KMS-11 (cell line): ENCODE measurements around the gene MOB3B.
A peak's percentile ranks its signal among the peaks of the same experiment; 100 is the strongest.

Experiments used
- H2AFZ ChIP-seq: fragments of 200-600 bp; sonication (generic); 2 replicates; pipeline ENCODE4 v1.6.1; 2016; ENCODE audit warnings: antibody characterized with exemption, mixed run types, low read depth
- H3K27ac ChIP-seq: fragments of 200-600 bp; sonication (generic); 2 replicates; pipeline ENCODE4 v1.6.1; 2016; ENCODE audit warnings: mild to moderate bottlenecking, mixed run types
- H3K27me3 ChIP-seq: fragments of 200-600 bp; sonication (generic); 2 replicates; pipeline ENCODE4 v1.6.1; 2017; ENCODE audit warnings: mild to moderate bottlenecking, low read depth, mixed run types, moderate library complexity; ENCODE audit not compliant: insufficient read depth
- H3K36me3 ChIP-seq: fragments of 200-600 bp; sonication (generic); 2 replicates; pipeline ENCODE4 v1.6.1; 2017; ENCODE audit warnings: mild to moderate bottlenecking, mixed run types; ENCODE audit not compliant: insufficient read depth
- H3K4me1 ChIP-seq: fragments of 200-600 bp; sonication (generic); 2 replicates; pipeline ENCODE4 v1.6.1; 2016; ENCODE audit warnings: mild to moderate bottlenecking, low read depth, mixed run types; ENCODE audit not compliant: poor library complexity, severe bottlenecking
- H3K4me2 ChIP-seq: fragments of 200-600 bp; sonication (generic); 2 replicates; pipeline ENCODE4 v1.7.0; 2016; ENCODE audit warnings: mild to moderate bottlenecking, mixed run types
- H3K4me3 ChIP-seq: fragments of 200-600 bp; sonication (generic); IDR thresholded peaks from 2 replicates; pipeline ENCODE4 v1.6.1; 2017; ENCODE audit warnings: low read depth, low read length, mixed read lengths; ENCODE audit not compliant: insufficient read depth
- H3K79me2 ChIP-seq: fragments of 200-600 bp; sonication (generic); 2 replicates; pipeline ENCODE4 v1.6.1; 2016; ENCODE audit warnings: low read depth, mixed run types; ENCODE audit not compliant: insufficient read depth
- H3K9ac ChIP-seq: fragments of 200-600 bp; sonication (generic); 2 replicates; pipeline ENCODE4 v1.6.1; 2016; ENCODE audit warnings: mild to moderate bottlenecking, mixed run types
- H4K20me1 ChIP-seq: fragments of 200-600 bp; sonication (generic); 2 replicates; pipeline ENCODE4 v1.6.1; 2016; ENCODE audit warnings: mild to moderate bottlenecking, mixed run types; ENCODE audit not compliant: insufficient read depth
- TF ChIP-seq, protein P1 (sequence below): fragments of 200-600 bp; sonication (generic); conservative IDR thresholded peaks from 2 replicates; pipeline ENCODE4 v1.6.1; 2017; ENCODE audit warnings: low read depth, mild to moderate bottlenecking, antibody characterized with exemption, low read length, moderate library complexity, mixed read lengths

The MOB3B gene

DNA sequence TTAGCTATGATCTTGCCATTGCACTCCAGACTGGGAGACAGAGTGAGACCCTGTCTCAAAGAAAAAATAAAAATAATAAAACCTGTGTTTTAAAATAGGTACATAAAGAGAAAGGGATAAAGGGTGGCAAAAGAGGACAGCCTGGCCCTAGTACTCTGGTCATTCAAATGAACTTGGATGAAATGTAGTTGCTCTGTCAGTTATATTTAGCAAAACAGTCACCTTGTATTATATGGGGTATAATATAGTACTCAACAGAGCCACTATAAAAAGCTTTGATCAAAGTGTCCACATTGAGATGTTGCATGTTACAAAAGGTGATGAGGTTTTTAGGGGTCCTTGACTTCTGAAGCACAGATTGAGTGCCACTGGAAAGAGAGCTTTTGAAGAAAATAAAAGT lies 171.6 kb downstream of the MOB3B start:
- no peaks in the 10 kb centered on the region for H3K79me2 ChIP-seq
- peaks cover 4% of the 10 kb centered on the region; the same call in 1 of the 2 replicates for H3K27me3 ChIP-seq
- no peaks in the 10 kb centered on the region for H3K36me3 ChIP-seq
- no peak overlapping the region for H3K27ac ChIP-seq
- no peak overlapping the region for H3K4me3 ChIP-seq
- H3K4me1 ChIP-seq, result peaks cover 15% of the 10 kb centered on the region
- no peak overlapping the region for H3K4me2 ChIP-seq
- TF ChIP-seq, protein P1, sequence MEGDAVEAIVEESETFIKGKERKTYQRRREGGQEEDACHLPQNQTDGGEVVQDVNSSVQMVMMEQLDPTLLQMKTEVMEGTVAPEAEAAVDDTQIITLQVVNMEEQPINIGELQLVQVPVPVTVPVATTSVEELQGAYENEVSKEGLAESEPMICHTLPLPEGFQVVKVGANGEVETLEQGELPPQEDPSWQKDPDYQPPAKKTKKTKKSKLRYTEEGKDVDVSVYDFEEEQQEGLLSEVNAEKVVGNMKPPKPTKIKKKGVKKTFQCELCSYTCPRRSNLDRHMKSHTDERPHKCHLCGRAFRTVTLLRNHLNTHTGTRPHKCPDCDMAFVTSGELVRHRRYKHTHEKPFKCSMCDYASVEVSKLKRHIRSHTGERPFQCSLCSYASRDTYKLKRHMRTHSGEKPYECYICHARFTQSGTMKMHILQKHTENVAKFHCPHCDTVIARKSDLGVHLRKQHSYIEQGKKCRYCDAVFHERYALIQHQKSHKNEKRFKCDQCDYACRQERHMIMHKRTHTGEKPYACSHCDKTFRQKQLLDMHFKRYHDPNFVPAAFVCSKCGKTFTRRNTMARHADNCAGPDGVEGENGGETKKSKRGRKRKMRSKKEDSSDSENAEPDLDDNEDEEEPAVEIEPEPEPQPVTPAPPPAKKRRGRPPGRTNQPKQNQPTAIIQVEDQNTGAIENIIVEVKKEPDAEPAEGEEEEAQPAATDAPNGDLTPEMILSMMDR, result no peak
- H3K9ac ChIP-seq, result no peak overlapping the region
- no peaks in the 10 kb centered on the region for H4K20me1 ChIP-seq
- H2AFZ ChIP-seq, result no peak overlapping the region

DNA sequence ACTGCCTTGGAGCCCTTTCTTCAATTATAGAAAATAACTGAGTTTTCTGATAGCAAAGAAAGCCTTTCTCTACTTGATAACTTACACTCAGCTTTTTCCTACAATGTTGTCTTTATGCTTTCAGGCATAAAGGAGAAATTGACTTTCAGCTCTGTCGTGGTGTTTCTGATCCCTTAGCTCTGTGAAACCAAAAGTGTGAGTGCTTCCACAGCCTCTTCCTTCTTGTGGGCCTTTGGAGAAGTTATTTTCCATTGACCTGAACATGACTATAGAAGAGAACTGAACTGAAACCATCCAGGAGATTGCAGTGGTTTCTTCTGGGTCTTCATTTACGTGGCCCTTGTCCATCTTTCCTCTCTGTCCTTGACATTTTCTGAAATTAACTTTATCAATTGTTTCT lies 173.2 kb downstream of the MOB3B start:
- H3K27ac ChIP-seq, result no peak overlapping the region
- H3K27me3 ChIP-seq, result peaks cover 9% of the 10 kb centered on the region; the same call in 1 of the 2 replicates
- TF ChIP-seq, protein P1, result no peak
- no peak overlapping the region for H2AFZ ChIP-seq
- H3K4me2 ChIP-seq, result no peak overlapping the region
- H3K9ac ChIP-seq, result no peak overlapping the region
- H3K4me1 ChIP-seq, result peaks cover 28% of the 10 kb centered on the region
- no peaks in the 10 kb centered on the region for H3K79me2 ChIP-seq
- H3K4me3 ChIP-seq, result no peak overlapping the region
- no peaks in the 10 kb centered on the region for H3K36me3 ChIP-seq
- H4K20me1 ChIP-seq, result no peaks in the 10 kb centered on the region

DNA sequence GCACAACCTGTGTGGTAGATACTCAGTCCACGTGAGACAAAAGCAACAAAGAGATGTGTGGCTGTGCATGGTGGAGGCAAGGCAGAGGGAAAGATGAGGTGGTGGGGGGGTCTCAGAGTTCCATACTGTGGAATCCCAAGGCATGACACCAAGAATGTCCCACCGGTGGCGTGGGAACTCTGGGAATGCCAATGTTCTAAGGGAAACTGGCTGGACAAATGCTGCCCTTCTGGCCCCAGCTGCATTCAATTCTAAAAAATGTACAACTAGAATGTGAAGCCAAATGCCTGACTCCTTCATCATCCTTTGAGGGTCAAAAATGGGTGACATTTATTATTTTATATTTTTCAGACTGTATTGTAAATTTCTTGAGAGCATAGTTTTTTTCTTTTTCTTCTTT lies 174.4 kb downstream of the MOB3B start:
- H3K4me1 ChIP-seq, result peaks cover 28% of the 10 kb centered on the region
- TF ChIP-seq, protein P1, result no peak
- H3K79me2 ChIP-seq, result no peaks in the 10 kb centered on the region
- no peak overlapping the region for H3K27ac ChIP-seq
- no peaks in the 10 kb centered on the region for H4K20me1 ChIP-seq
- H3K4me2 ChIP-seq, result no peak overlapping the region
- no peaks in the 10 kb centered on the region for H3K36me3 ChIP-seq
- no peak overlapping the region for H2AFZ ChIP-seq
- H3K27me3 ChIP-seq, result peaks cover 11% of the 10 kb centered on the region; the same call in 1 of the 2 replicates
- H3K4me3 ChIP-seq, result no peak overlapping the region
- no peak overlapping the region for H3K9ac ChIP-seq

DNA sequence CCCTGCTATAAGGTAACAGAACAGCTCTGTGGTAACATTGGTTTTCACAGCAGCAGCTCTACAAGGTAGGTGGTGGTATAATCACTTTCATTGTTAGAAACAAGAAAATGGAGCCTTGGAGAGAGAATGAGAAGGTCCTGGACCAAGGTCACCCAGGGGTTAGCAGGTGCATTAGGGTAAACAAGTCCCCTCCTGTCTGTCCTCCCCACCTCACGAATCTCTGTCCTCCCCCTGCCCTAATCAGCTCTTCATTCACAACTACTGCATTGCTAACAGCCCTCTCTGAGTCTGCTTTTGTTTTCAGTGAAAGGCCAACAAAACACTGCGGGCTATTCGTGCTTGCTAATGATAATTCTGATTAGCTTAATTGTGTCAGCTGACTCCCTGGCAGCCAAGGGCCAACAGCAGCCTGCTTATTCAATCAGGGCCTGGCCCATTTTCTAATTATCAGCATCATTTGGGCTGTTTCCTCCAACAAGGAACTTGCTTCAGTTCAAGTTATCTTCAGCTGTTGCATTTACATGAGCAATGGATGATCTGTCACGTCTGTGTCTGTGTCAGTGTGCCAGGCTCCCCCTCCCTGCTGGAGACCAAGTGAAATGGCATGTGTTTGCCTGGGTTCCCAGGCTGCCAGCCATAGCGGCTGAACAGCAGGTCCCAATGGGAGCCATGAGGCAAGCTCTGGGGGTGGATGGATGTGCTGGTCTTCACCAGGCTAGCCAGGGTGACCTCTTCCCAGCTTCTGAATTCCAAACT lies 176.0 kb downstream of the MOB3B start:
- H3K9ac ChIP-seq, result no peak overlapping the region
- peaks cover 28% of the 10 kb centered on the region for H3K4me1 ChIP-seq
- H3K27me3 ChIP-seq, result peaks cover 11% of the 10 kb centered on the region; the same call in 1 of the 2 replicates
- H3K27ac ChIP-seq, result no peak overlapping the region
- H3K4me2 ChIP-seq, result peak overlapping the region; percentile 53
- no peaks in the 10 kb centered on the region for H3K79me2 ChIP-seq
- no peaks in the 10 kb centered on the region for H3K36me3 ChIP-seq
- TF ChIP-seq, protein P1, result 0 out of 2 replicates have a peak, but pooled peaks have one; percentile 20
- no peak overlapping the region for H3K4me3 ChIP-seq
- H2AFZ ChIP-seq, result no peak overlapping the region
- no peaks in the 10 kb centered on the region for H4K20me1 ChIP-seq
